IMR-90 (cell line): ENCODE data around the gene TAAR1. TPM values are rescaled to one million over a fixed set of nuclear protein-coding genes. Genes with fewer than 3 reads are reported as not detected.

ENCODE experiments used
- ATAC-seq: fragments of 200-7000 bp; cut with Tn5 transposase; 2 replicates; pipeline ENCODE4 v1.9.1; 2020; ENCODE audit warnings: low read depth, mild to moderate bottlenecking, moderate library complexity
- BruUV-seq: library from RNA; stranded (reverse); fragments of 400-500 nt; replicated peaks from 2 replicates; lab custom pipeline; 2021; lab: Mats Ljungman, UMichigan
- CTCF ChIA-PET: fragments of 300-600 bp; formaldehyde crosslinking; extraction: SDS; loops from one replicate; lab custom pipeline; 2021; ENCODE audit warnings: antibody characterized with exemption; lab: Yijun Ruan, JAX
- POLR2A ChIA-PET: fragments of 300-600 bp; sonication (Branson Sonifier 250); formaldehyde crosslinking; loops from one replicate; lab custom pipeline; 2022; ENCODE audit warnings: antibody characterized with exemption; ENCODE audit not compliant: unreplicated experiment; lab: Charles Lee
- DNase-seq: peaks from one replicate; pipeline ENCODE4 v3.0.0; 2013
- H2AFZ ChIP-seq: replicated peaks from 2 replicates; pipeline ENCODE3; 2013; ENCODE audit warnings: low read length, mild to moderate bottlenecking; ENCODE audit not compliant: poor library complexity
- H2AK5ac ChIP-seq: 2 replicates; pipeline ENCODE4 v1.6.1; 2013; ENCODE audit warnings: low read depth, low read length, inconsistent platforms
- H2AK9ac ChIP-seq: replicated peaks from 2 replicates; pipeline ENCODE3; 2013; ENCODE audit warnings: mild to moderate bottlenecking, low read depth, low read length, moderate library complexity; ENCODE audit not compliant: poor library complexity
- H2BK120ac ChIP-seq: 2 replicates; pipeline ENCODE4 v1.6.1; 2013; ENCODE audit warnings: low read depth, low read length, inconsistent platforms
- H2BK15ac ChIP-seq: 3 replicates; pipeline ENCODE4 v1.6.1; 2013; ENCODE audit warnings: low read depth, low read length, inconsistent platforms
- H2BK20ac ChIP-seq: 2 replicates; pipeline ENCODE4 v1.6.1; 2013; ENCODE audit warnings: low read depth, mild to moderate bottlenecking, inconsistent platforms, low read length, moderate library complexity
- H2BK5ac ChIP-seq: 2 replicates; pipeline ENCODE4 v1.6.1; 2013; ENCODE audit warnings: mild to moderate bottlenecking, low read depth, low read length, inconsistent platforms; ENCODE audit not compliant: poor library complexity, severe bottlenecking
- H3K14ac ChIP-seq: replicated peaks from 2 replicates; pipeline ENCODE4 v1.6.1; 2013; ENCODE audit warnings: low read depth, low read length, inconsistent platforms
- H3K18ac ChIP-seq: 2 replicates; pipeline ENCODE4 v1.6.1; 2013; ENCODE audit warnings: low read depth, low read length, control low read depth
- H3K23ac ChIP-seq: 2 replicates; pipeline ENCODE4 v1.6.1; 2013; ENCODE audit warnings: low read depth, low read length, inconsistent platforms
- H3K27ac ChIP-seq: 2 replicates; pipeline ENCODE4 v1.5.1; 2013; ENCODE audit warnings: mild to moderate bottlenecking, control low read depth, low read length; ENCODE audit not compliant: insufficient read depth
- H3K27me3 ChIP-seq: 2 replicates; pipeline ENCODE4 v1.6.1; 2013; ENCODE audit warnings: low read length; ENCODE audit not compliant: control insufficient read depth, insufficient read depth
- H3K36me3 ChIP-seq: 2 replicates; pipeline ENCODE4 v1.6.1; 2013; ENCODE audit warnings: low read length, mixed read lengths; ENCODE audit not compliant: control insufficient read depth, insufficient read depth
- H3K4ac ChIP-seq: 2 replicates; pipeline ENCODE4 v1.6.1; 2013; ENCODE audit warnings: low read depth, low read length, inconsistent platforms
- H3K4me1 ChIP-seq: 2 replicates; pipeline ENCODE4 v1.6.1; 2013; ENCODE audit warnings: low read length, mixed read lengths; ENCODE audit not compliant: control insufficient read depth, insufficient read depth
- H3K4me2 ChIP-seq: 2 replicates; pipeline ENCODE4 v1.6.1; 2013; ENCODE audit warnings: low read depth, mild to moderate bottlenecking, control low read depth, low read length, moderate library complexity
- H3K4me3 ChIP-seq: 2 replicates; pipeline ENCODE4 v1.5.1; 2013; ENCODE audit warnings: low read depth, mild to moderate bottlenecking, control low read depth, low read length, moderate library complexity; ENCODE audit not compliant: insufficient read depth
- H3K56ac ChIP-seq: 2 replicates; pipeline ENCODE4 v1.6.1; 2013; ENCODE audit warnings: low read length, inconsistent platforms; ENCODE audit not compliant: insufficient read depth; ENCODE audit errors: extremely low read depth
- H3K79me1 ChIP-seq, 2 experiments: 2 replicates each; pipeline ENCODE4 v1.6.1; 2013; ENCODE audit warnings: low read length in 2 of 2, inconsistent platforms in 1 of 2, low read depth in 1 of 2
- H3K9ac ChIP-seq: 2 replicates; pipeline ENCODE4 v1.6.1; 2013; ENCODE audit warnings: low read depth, low read length, control low read depth
- H3K9me1 ChIP-seq: 2 replicates; pipeline ENCODE4 v1.6.1; 2013; ENCODE audit warnings: low read length, inconsistent platforms; ENCODE audit not compliant: insufficient read depth
- H3K9me3 ChIP-seq: 2 replicates; pipeline ENCODE4 v1.6.1; 2013; ENCODE audit warnings: low read length; ENCODE audit not compliant: control insufficient read depth, insufficient read depth
- H4K20me1 ChIP-seq: 2 replicates; pipeline ENCODE4 v1.6.1; 2013; ENCODE audit warnings: low read length, inconsistent platforms; ENCODE audit not compliant: insufficient read depth
- H4K5ac ChIP-seq: 2 replicates; pipeline ENCODE4 v1.6.1; 2013; ENCODE audit warnings: mild to moderate bottlenecking, low read depth, low read length, control low read depth
- H4K8ac ChIP-seq, 2 experiments: 2 replicates each; pipeline ENCODE4 v1.6.1; 2013; ENCODE audit warnings: low read depth in 2 of 2, low read length in 2 of 2, control low read depth in 1 of 2, inconsistent platforms in 1 of 2
- H4K91ac ChIP-seq: 2 replicates; pipeline ENCODE4 v1.6.1; 2013; ENCODE audit warnings: low read depth, low read length, inconsistent platforms; ENCODE audit not compliant: insufficient read depth
- BHLHE40 ChIP-seq: fragments of 150-350 bp; IDR thresholded peaks from 2 replicates; pipeline ENCODE4 v1.6.1; 2016; ENCODE audit warnings: mild to moderate bottlenecking, low read depth, low read length
- CEBPB ChIP-seq: IDR thresholded peaks from 2 replicates; pipeline ENCODE4 v1.6.1; 2012; ENCODE audit warnings: low read depth, low read length, improper control_type of control experiment
- CHD1 ChIP-seq: IDR thresholded peaks from 2 replicates; pipeline ENCODE4 v1.6.1; 2012; ENCODE audit warnings: low read depth, low read length, improper control_type of control experiment
- FOS ChIP-seq: fragments of 150-350 bp; IDR thresholded peaks from 2 replicates; pipeline ENCODE4 v1.6.1; 2016; ENCODE audit warnings: low read depth, low read length
- MAFK ChIP-seq: IDR thresholded peaks from 2 replicates; pipeline ENCODE4 v1.6.1; 2012; ENCODE audit warnings: low read depth, low read length, improper control_type of control experiment
- MAZ ChIP-seq: IDR thresholded peaks from 2 replicates; pipeline ENCODE4 v1.6.1; 2012; ENCODE audit warnings: low read depth, mild to moderate bottlenecking, low read length, improper control_type of control experiment, moderate library complexity, borderline replicate concordance
- MXI1 ChIP-seq: IDR thresholded peaks from 2 replicates; pipeline ENCODE4 v1.6.1; 2012; ENCODE audit warnings: low read depth, mild to moderate bottlenecking, low read length, moderate library complexity, borderline replicate concordance
- NFE2L2 ChIP-seq: fragments of 150-350 bp; IDR thresholded peaks from 2 replicates; pipeline ENCODE4 v1.6.1; 2016; ENCODE audit warnings: low read depth, mild to moderate bottlenecking, low read length
- POLR2A ChIP-seq: IDR thresholded peaks from 2 replicates; pipeline ENCODE4 v1.6.1; 2012; ENCODE audit warnings: mild to moderate bottlenecking, low read depth, low read length
- RAD21 ChIP-seq: IDR thresholded peaks from 2 replicates; pipeline ENCODE4 v1.6.1; 2012; ENCODE audit warnings: low read length, improper control_type of control experiment
- RCOR1 ChIP-seq: IDR thresholded peaks from 2 replicates; pipeline ENCODE4 v1.6.1; 2012; ENCODE audit warnings: mild to moderate bottlenecking, low read length, improper control_type of control experiment; ENCODE audit not compliant: insufficient replicate concordance
- RFX5 ChIP-seq: IDR thresholded peaks from 2 replicates; pipeline ENCODE4 v1.8.0; 2012; ENCODE audit warnings: low read depth, mild to moderate bottlenecking, low read length, moderate library complexity
- SMC3 ChIP-seq: fragments of 150-350 bp; IDR thresholded peaks from 2 replicates; pipeline ENCODE4 v1.6.1; 2016; ENCODE audit warnings: low read depth, mild to moderate bottlenecking, antibody characterized with exemption, low read length, moderate library complexity
- WGBS, 2 experiments: methylation state at CpG; one replicate each; pipeline versions ENCODE4 v1.1.5 to v1.1.7; 2013; ENCODE audit warnings: missing lambda C conversion rate in 2 of 2; ENCODE audit not compliant: insufficient read length in 1 of 2; ENCODE audit errors: extremely low coverage in 2 of 2; 5-methylcytosine and 5-hydroxymethylcytosine counted together
- dilution Hi-C: fragments of 300-500 bp; cut with HindIII; formaldehyde crosslinking; loops from one replicate; pipeline ENCODE4 v1.14.3; 2018; ENCODE audit warnings: low sequenced_read_pairs; ENCODE audit not compliant: unreplicated experiment
- in situ Hi-C: fragments of 300-500 bp; cut with MboI; formaldehyde crosslinking; loops from 3 replicates; pipeline ENCODE4 v1.14.3; 2019; ENCODE audit warnings: low sequenced_read_pairs, inconsistent platforms, mixed read lengths
- intact Hi-C: fragments of 100-400 bp; cut with micrococcal nuclease; formaldehyde crosslinking; loops from 2 replicates; pipeline ENCODE4 v1.10.0; 2022
- polyA plus RNA-seq, 3 experiments: library from polyadenylated mRNA; depleted of rRNA; stranded (reverse); fragments of >200 nt; gene quantifications; 2 replicates each; pipeline ENCODE4 v1.2.3, GENCODE V29; 2012; ENCODE audit warnings: low replicate concordance in 1 of 3
- total RNA-seq: library from RNA; depleted of rRNA; stranded (reverse); fragments of >200 nt; gene quantifications from 2 replicates; pipeline ENCODE4 v1.2.3, GENCODE V29; 2012
- TF ChIP-seq, protein P1 (sequence below): conservative IDR thresholded peaks from 2 replicates; pipeline ENCODE4 v1.5.1; 2012; ENCODE audit warnings: mild to moderate bottlenecking, low read depth, low read length, improper control_type of control experiment
- TF ChIP-seq, protein P2 (sequence below): fragments of 150-350 bp; IDR thresholded peaks from 2 replicates; pipeline ENCODE4 v1.6.1; 2017; ENCODE audit warnings: mild to moderate bottlenecking, antibody characterized with exemption, low read length, low read depth
- TF ChIP-seq, protein P3 (sequence below): fragments of 150-350 bp; IDR thresholded peaks from 2 replicates; pipeline ENCODE4 v1.6.1; 2016; ENCODE audit warnings: low read depth, mild to moderate bottlenecking, low read length, moderate library complexity, borderline replicate concordance

TAAR1 gene
- total and polyA plus RNA-seq, 2 of the 4 experiments (the other 2 are of a cell fraction) = not detected

DNA sequence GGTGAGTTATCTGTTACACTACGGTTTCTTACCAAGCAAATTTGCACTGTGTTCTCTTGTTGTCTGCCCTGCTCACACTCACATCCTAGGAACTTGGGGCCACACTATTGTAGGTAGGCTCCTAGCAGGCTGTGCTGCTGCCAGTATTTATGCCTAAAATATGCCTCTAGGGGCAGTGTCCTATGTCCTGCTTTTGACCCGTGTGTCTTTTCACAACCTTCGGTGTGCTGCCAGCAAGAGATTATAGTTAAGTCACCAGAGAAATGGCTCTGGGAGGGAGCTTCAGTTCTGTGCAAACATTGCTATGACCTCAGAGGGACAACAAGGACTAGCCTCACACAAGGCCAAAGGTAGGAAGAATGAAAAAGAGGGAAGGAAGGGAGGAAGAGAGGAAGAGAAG lies 60.5 kb downstream of the TAAR1 start:
- no peak overlapping the region for H4K5ac ChIP-seq
- no peak overlapping the region for H2BK120ac ChIP-seq
- no peak overlapping the region for H4K91ac ChIP-seq
- no peaks in the 10 kb centered on the region for H3K79me1 ChIP-seq
- H4K8ac ChIP-seq = no peak overlapping the region
- H2BK5ac ChIP-seq = no peak overlapping the region
- no peak overlapping the region for H2AK5ac ChIP-seq
- 42% methylated on average over 2 of the region's 3 CpGs; no CpG with 5 or more reads in 1 of the 2 experiments for WGBS, 2 experiments
- ChIA-PET POLR2A (no interaction called here), CTCF (interaction anchor here (1.0 kb wide), 1 partner anchor 9 kb away, joined by 4 read pairs; the partner anchor contains the start of gene TAAR5)
- H2AK9ac ChIP-seq = no peak overlapping the region
- H3K4me3 ChIP-seq = no peak overlapping the region
- dilution Hi-C loops = no loop called here
- no peak overlapping the region for H3K4me2 ChIP-seq
- in situ Hi-C loops = no loop called here
- no peak for ATAC-seq
- no peak overlapping the region for H3K27ac ChIP-seq
- H3K27me3 ChIP-seq = peaks cover 32% of the 10 kb centered on the region
- intact Hi-C loops = no loop called here
- no peak overlapping the region for H3K9ac ChIP-seq
- H4K20me1 ChIP-seq = no peaks in the 10 kb centered on the region
- H3K36me3 ChIP-seq = no peaks in the 10 kb centered on the region
- no peaks in the 10 kb centered on the region for H3K9me1 ChIP-seq
- H2BK20ac ChIP-seq = no peak overlapping the region
- no peaks in the 10 kb centered on the region for H3K9me3 ChIP-seq
- no TSS peak for BruUV-seq
- no peak for DNase-seq
- H3K4ac ChIP-seq = no peak overlapping the region
- no peak overlapping the region for H2AFZ ChIP-seq
- H3K18ac ChIP-seq = no peak overlapping the region
- H3K14ac ChIP-seq = no peak overlapping the region
- H2BK15ac ChIP-seq = no peak overlapping the region
- H3K56ac ChIP-seq = no peak overlapping the region
- H3K23ac ChIP-seq = no peak overlapping the region
- no peak for TF ChIP-seq MAFK
- no peak for TF ChIP-seq NFE2L2
- TF ChIP-seq POLR2A = no peak
- TF ChIP-seq MXI1 = no peak
- TF ChIP-seq, protein P1, sequence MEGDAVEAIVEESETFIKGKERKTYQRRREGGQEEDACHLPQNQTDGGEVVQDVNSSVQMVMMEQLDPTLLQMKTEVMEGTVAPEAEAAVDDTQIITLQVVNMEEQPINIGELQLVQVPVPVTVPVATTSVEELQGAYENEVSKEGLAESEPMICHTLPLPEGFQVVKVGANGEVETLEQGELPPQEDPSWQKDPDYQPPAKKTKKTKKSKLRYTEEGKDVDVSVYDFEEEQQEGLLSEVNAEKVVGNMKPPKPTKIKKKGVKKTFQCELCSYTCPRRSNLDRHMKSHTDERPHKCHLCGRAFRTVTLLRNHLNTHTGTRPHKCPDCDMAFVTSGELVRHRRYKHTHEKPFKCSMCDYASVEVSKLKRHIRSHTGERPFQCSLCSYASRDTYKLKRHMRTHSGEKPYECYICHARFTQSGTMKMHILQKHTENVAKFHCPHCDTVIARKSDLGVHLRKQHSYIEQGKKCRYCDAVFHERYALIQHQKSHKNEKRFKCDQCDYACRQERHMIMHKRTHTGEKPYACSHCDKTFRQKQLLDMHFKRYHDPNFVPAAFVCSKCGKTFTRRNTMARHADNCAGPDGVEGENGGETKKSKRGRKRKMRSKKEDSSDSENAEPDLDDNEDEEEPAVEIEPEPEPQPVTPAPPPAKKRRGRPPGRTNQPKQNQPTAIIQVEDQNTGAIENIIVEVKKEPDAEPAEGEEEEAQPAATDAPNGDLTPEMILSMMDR = no peak
- TF ChIP-seq RAD21 = no peak
- TF ChIP-seq, protein P2, sequence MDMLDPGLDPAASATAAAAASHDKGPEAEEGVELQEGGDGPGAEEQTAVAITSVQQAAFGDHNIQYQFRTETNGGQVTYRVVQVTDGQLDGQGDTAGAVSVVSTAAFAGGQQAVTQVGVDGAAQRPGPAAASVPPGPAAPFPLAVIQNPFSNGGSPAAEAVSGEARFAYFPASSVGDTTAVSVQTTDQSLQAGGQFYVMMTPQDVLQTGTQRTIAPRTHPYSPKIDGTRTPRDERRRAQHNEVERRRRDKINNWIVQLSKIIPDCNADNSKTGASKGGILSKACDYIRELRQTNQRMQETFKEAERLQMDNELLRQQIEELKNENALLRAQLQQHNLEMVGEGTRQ = no peak
- no peak for TF ChIP-seq CEBPB
- no peak for TF ChIP-seq RCOR1
- no peak for TF ChIP-seq MAZ
- TF ChIP-seq RFX5 = no peak
- TF ChIP-seq BHLHE40 = no peak
- TF ChIP-seq, protein P3, sequence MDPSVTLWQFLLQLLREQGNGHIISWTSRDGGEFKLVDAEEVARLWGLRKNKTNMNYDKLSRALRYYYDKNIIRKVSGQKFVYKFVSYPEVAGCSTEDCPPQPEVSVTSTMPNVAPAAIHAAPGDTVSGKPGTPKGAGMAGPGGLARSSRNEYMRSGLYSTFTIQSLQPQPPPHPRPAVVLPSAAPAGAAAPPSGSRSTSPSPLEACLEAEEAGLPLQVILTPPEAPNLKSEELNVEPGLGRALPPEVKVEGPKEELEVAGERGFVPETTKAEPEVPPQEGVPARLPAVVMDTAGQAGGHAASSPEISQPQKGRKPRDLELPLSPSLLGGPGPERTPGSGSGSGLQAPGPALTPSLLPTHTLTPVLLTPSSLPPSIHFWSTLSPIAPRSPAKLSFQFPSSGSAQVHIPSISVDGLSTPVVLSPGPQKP = no peak
- TF ChIP-seq FOS = no peak
- TF ChIP-seq SMC3 = no peak
- no peak for TF ChIP-seq CHD1
- no peaks in the 10 kb centered on the region for H3K4me1 ChIP-seq
